ENCODE measurements around the gene TMED9. TPM values are rescaled to one million over a fixed set of nuclear protein-coding genes. Genes with fewer than 3 reads are reported as not detected.
"Not testable (repeated sequence)": the region's sequence is repeated elsewhere in the genome, so short reads cannot be mapped to it uniquely, and the experiment has no call there.

TMED9 gene
- total and polyA plus RNA-seq, 4 donors, result 76.4 to 325 (median 182) TPM

DNA sequence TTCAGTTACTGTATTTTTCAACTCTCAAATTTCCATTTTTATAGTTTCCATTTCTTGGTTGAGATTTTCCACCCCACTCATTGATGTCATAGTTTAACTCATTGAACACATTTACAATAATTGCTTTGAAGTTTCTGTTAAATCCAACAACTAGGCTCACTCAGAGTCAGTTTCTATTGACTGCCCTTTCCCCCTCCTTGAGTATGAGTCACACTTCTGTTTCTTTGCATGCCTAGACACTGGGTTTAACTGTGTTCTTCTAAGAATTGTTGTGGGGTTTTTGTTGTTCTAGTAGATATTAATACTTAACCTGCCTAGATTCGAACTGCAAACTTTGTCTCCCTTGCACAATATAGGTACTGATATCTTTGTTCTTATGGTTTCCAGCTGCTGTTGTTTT is 53.5 kb downstream of the TMED9 start:
- not testable (repeated sequence) for H3K36me3 ChIP-seq (ENCODE audit: control insufficient read depth in 4 of 4, insufficient read depth in 4 of 4, low read length in 4 of 4); H3K9ac ChIP-seq (ENCODE audit: insufficient read depth in 1 of 2, low read length in 2 of 2); H3K4me3 ChIP-seq; H3K27me3 ChIP-seq (ENCODE audit: control insufficient read depth in 3 of 3, insufficient read depth in 3 of 3, low read length in 2 of 3); H3K4me1 ChIP-seq (ENCODE audit: control insufficient read depth in 5 of 5, insufficient read depth in 5 of 5, low read length in 5 of 5); H3K9me3 ChIP-seq (ENCODE audit: control insufficient read depth in 4 of 4, insufficient read depth in 3 of 4, low read length in 3 of 4); H3K27ac ChIP-seq (ENCODE audit: low read depth in 1 of 2, low read length in 1 of 2); ATAC-seq (ENCODE audit: insufficient read depth, low FRiP score); DNase-seq
- WGBS, 2 donors, result no CpG with 5 or more reads among the region's 1 CpG

Other genes with a start within 250 kb of the TMED9 start
- gene LMAN2, start 240.5 kb upstream of the TMED9 start, total RNA-seq, result 100 to 1,000 TPM; 179 to 183 TPM
- 100 to 1,000 TPM; 101 to 316 TPM for gene LMAN2, start 240.5 kb upstream of the TMED9 start, polyA plus RNA-seq
- gene RGS14, start 234.3 kb upstream of the TMED9 start, total RNA-seq, result 10 to 100 TPM in 1 of 2 donors, 1 to 10 TPM in 1; 9.3 to 28.8 TPM
- 10 to 100 TPM; 17.3 to 32.8 TPM for gene RGS14, start 234.3 kb upstream of the TMED9 start, polyA plus RNA-seq
- gene SLC34A1, start 207.8 kb upstream of the TMED9 start, total RNA-seq, result not detected
- under 1 TPM in 1 of 2 donors, not detected in 1; 0.02 TPM for gene SLC34A1, start 207.8 kb upstream of the TMED9 start, polyA plus RNA-seq
- gene PFN3, start 191.5 kb upstream of the TMED9 start, total RNA-seq, result not detected
- not detected for gene PFN3, start 191.5 kb upstream of the TMED9 start, polyA plus RNA-seq
- 1 to 10 TPM in 1 of 2 donors, not detected in 1; 1.4 TPM for gene F12, start 182.6 kb upstream of the TMED9 start, total RNA-seq
- 1 to 10 TPM; 1.3 to 1.7 TPM for gene F12, start 182.6 kb upstream of the TMED9 start, polyA plus RNA-seq
- gene GRK6, start 165.5 kb upstream of the TMED9 start, total RNA-seq, result 10 to 100 TPM; 22.4 to 58.1 TPM
- gene GRK6, start 165.5 kb upstream of the TMED9 start, polyA plus RNA-seq, result 10 to 100 TPM; 20.7 to 68.0 TPM
- 1 to 10 TPM; 2.9 to 7.2 TPM for gene PRR7, start 145.4 kb upstream of the TMED9 start, total RNA-seq
- gene PRR7, start 145.4 kb upstream of the TMED9 start, polyA plus RNA-seq, result 1 to 10 TPM; 1.9 to 5.0 TPM
- gene DBN1, start 118.6 kb upstream of the TMED9 start, total RNA-seq, result 10 to 100 TPM; 36.5 to 38.3 TPM
- 10 to 100 TPM; 18.7 to 24.1 TPM for gene DBN1, start 118.6 kb upstream of the TMED9 start, polyA plus RNA-seq
- gene PDLIM7, start 94.6 kb upstream of the TMED9 start, total RNA-seq, result 100 to 1,000 TPM in 1 of 2 donors, 10 to 100 TPM in 1; 49.2 to 124 TPM
- 100 to 1,000 TPM in 1 of 2 donors, 10 to 100 TPM in 1; 65.5 to 102 TPM for gene PDLIM7, start 94.6 kb upstream of the TMED9 start, polyA plus RNA-seq
- 10 to 100 TPM; 15.6 to 73.5 TPM for gene DOK3, start 82.4 kb upstream of the TMED9 start, total RNA-seq
- gene DOK3, start 82.4 kb upstream of the TMED9 start, polyA plus RNA-seq, result 100 to 1,000 TPM in 1 of 2 donors, 10 to 100 TPM in 1; 22.0 to 146 TPM
- 10 to 100 TPM; 64.9 to 82.4 TPM for gene DDX41, start 75.2 kb upstream of the TMED9 start, total RNA-seq
- gene DDX41, start 75.2 kb upstream of the TMED9 start, polyA plus RNA-seq, result 100 to 1,000 TPM in 1 of 2 donors, 10 to 100 TPM in 1; 63.2 to 110 TPM
- gene FAM193B, start 37.6 kb upstream of the TMED9 start, total RNA-seq, result 10 to 100 TPM; 49.0 to 92.3 TPM
- 100 to 1,000 TPM in 1 of 2 donors, 10 to 100 TPM in 1; 70.5 to 139 TPM for gene FAM193B, start 37.6 kb upstream of the TMED9 start, polyA plus RNA-seq
- gene B4GALT7, start 7.9 kb downstream of the TMED9 start, total RNA-seq, result 10 to 100 TPM; 14.3 to 40.0 TPM
- 10 to 100 TPM; 31.1 to 31.8 TPM for gene B4GALT7, start 7.9 kb downstream of the TMED9 start, polyA plus RNA-seq
- gene FAM153A, start 190.7 kb downstream of the TMED9 start, total RNA-seq, result 10 to 100 TPM in 1 of 2 donors, not detected in 1; 14.4 TPM
- 1 to 10 TPM; 2.2 to 3.5 TPM for gene FAM153A, start 190.7 kb downstream of the TMED9 start, polyA plus RNA-seq